Fibroblast of skin of scalp (primary cell): ENCODE data around the gene SLC36A3.
"Not testable (repeated sequence)": the region's sequence is repeated elsewhere in the genome, so short reads cannot be mapped to it uniquely, and the experiment has no call there.

Experiments used
- DNase-seq: peaks from one replicate; pipeline ENCODE4 v3.0.0-alpha.2; 2013

Gene SLC36A3

GRCh38 chr5:151258816-151259215 lies 44.8 kb downstream of the SLC36A3 start:
- DNase-seq, result no peak

GRCh38 chr5:151258201-151258611 lies 45.4 kb downstream of the SLC36A3 start:
- DNase-seq, result no peak

GRCh38 chr5:151257731-151258181 lies 45.8 kb downstream of the SLC36A3 start:
- DNase-seq, result no peak

- DNase-seq, result no peak
Observed at GRCh38 chr5:151255621-151256286, 47.8 kb downstream of the SLC36A3 start.

GRCh38 chr5:151254990-151255389 lies 48.6 kb downstream of the SLC36A3 start:
- not testable (repeated sequence) for DNase-seq

GRCh38 chr5:151254556-151254955 lies 49.0 kb downstream of the SLC36A3 start:
- no peak for DNase-seq

- DNase-seq, result no peak
Observed at GRCh38 chr5:151253605-151253950, 50.0 kb downstream of the SLC36A3 start.

GRCh38 chr5:151252762-151253604 lies 50.6 kb downstream of the SLC36A3 start, which contains the start of gene GM2A:
Gene GM2A (plus strand): TSS chr5:151253185. CDS start chr5:151253217, 32 bp downstream.
- DNase-seq, result peak; percentile 99

GRCh38 chr5:151251621-151252020 lies 51.9 kb downstream of the SLC36A3 start:
- no peak for DNase-seq

- DNase-seq, result no peak
Observed at GRCh38 chr5:151251001-151251551, 52.5 kb downstream of the SLC36A3 start.

- no peak for DNase-seq
Observed at GRCh38 chr5:151250346-151251000, 53.1 kb downstream of the SLC36A3 start.

- no peak for DNase-seq
Observed at GRCh38 chr5:151249281-151249680, 54.3 kb downstream of the SLC36A3 start.

GRCh38 chr5:151248651-151249050 lies 54.9 kb downstream of the SLC36A3 start:
- DNase-seq, result no peak

- DNase-seq, result no peak
Observed at GRCh38 chr5:151245680-151246219, 57.8 kb downstream of the SLC36A3 start.

GRCh38 chr5:151244206-151244605 lies 59.4 kb downstream of the SLC36A3 start:
- DNase-seq, result no peak

- DNase-seq, result no peak
Observed at GRCh38 chr5:151243564-151243963, 60.0 kb downstream of the SLC36A3 start.

- DNase-seq, result no peak
Observed at GRCh38 chr5:151243127-151243526, 60.4 kb downstream of the SLC36A3 start.

GRCh38 chr5:151240924-151241635 lies 62.5 kb downstream of the SLC36A3 start:
- no peak for DNase-seq

- DNase-seq, result not testable (repeated sequence)
Observed at GRCh38 chr5:151240268-151240835, 63.2 kb downstream of the SLC36A3 start.

GRCh38 chr5:151239237-151239861 lies 64.2 kb downstream of the SLC36A3 start:
- DNase-seq, result peak; percentile 64

- no peak for DNase-seq
Observed at GRCh38 chr5:151238303-151238741, 65.2 kb downstream of the SLC36A3 start.
